Fibroblast of skin of right biceps (primary cell): ENCODE results near the gene WDR7.

Experiments used
- DNase-seq: peaks from one replicate; pipeline ENCODE4 v3.0.0-alpha.2; 2013

Gene WDR7

GRCh38 chr18:56723706-56724105 lies 72.5 kb downstream of the WDR7 start:
- DNase-seq, result no peak

- no peak for DNase-seq
Measured at GRCh38 chr18:56726906-56727305, 75.7 kb downstream of the WDR7 start.

GRCh38 chr18:56727399-56727798 lies 76.2 kb downstream of the WDR7 start:
- DNase-seq, result no peak

- DNase-seq, result no peak
Measured at GRCh38 chr18:56728741-56729140, 77.6 kb downstream of the WDR7 start.

- DNase-seq, result no peak
Measured at GRCh38 chr18:56738184-56738583, 87.0 kb downstream of the WDR7 start.

- DNase-seq, result no peak
Measured at GRCh38 chr18:56739731-56740130, 88.6 kb downstream of the WDR7 start.

GRCh38 chr18:56740645-56741044 lies 89.5 kb downstream of the WDR7 start:
- DNase-seq, result no peak

- DNase-seq, result no peak
Measured at GRCh38 chr18:56741685-56742084, 90.5 kb downstream of the WDR7 start.

- DNase-seq, result no peak
Measured at GRCh38 chr18:56743115-56743514, 92.0 kb downstream of the WDR7 start.

GRCh38 chr18:56747032-56747658 lies 96.0 kb downstream of the WDR7 start:
- no peak for DNase-seq

GRCh38 chr18:56747857-56748256 lies 96.7 kb downstream of the WDR7 start:
- DNase-seq, result no peak

GRCh38 chr18:56748698-56749268 lies 97.6 kb downstream of the WDR7 start:
- peak; percentile 34 for DNase-seq

- no peak for DNase-seq
Measured at GRCh38 chr18:56756966-56757365, 105.8 kb downstream of the WDR7 start.

GRCh38 chr18:56770097-56770496 lies 118.9 kb downstream of the WDR7 start:
- DNase-seq, result no peak

- no peak for DNase-seq
Measured at GRCh38 chr18:56770873-56771272, 119.7 kb downstream of the WDR7 start.

- DNase-seq, result no peak
Measured at GRCh38 chr18:56775701-56776100, 124.5 kb downstream of the WDR7 start.

- no peak for DNase-seq
Measured at GRCh38 chr18:56787390-56787789, 136.2 kb downstream of the WDR7 start.

GRCh38 chr18:56789004-56789888 lies 138.1 kb downstream of the WDR7 start:
- peak; percentile 33 for DNase-seq

GRCh38 chr18:56789889-56790180 lies 138.7 kb downstream of the WDR7 start:
- DNase-seq, result no peak

- DNase-seq, result peak; percentile 11
Measured at GRCh38 chr18:56795381-56795780, 144.2 kb downstream of the WDR7 start.

- peak; percentile 8 for DNase-seq
Measured at GRCh38 chr18:56799756-56800155, 148.6 kb downstream of the WDR7 start.

GRCh38 chr18:56803051-56803450 lies 151.9 kb downstream of the WDR7 start:
- DNase-seq, result peak; percentile 16

GRCh38 chr18:56804395-56804794 lies 153.2 kb downstream of the WDR7 start:
- peak; percentile 52 for DNase-seq

- DNase-seq, result no peak
Measured at GRCh38 chr18:56807901-56808300, 156.7 kb downstream of the WDR7 start.
